22Rv1 (cell line): ENCODE measurements around the gene PDCD7.
"Not testable (repeated sequence)": the region's sequence is repeated elsewhere in the genome, so short reads cannot be mapped to it uniquely, and the experiment has no call there.

Source experiments
- H3K27ac ChIP-seq: fragments of 450-650 bp; 2 replicates; pipeline ENCODE4 v1.5.1; 2017
- CTCF ChIP-seq: fragments of 450-650 bp; IDR thresholded peaks from 2 replicates; pipeline ENCODE4 v1.5.1; 2017; ENCODE audit warnings: mild to moderate bottlenecking
- ZFX ChIP-seq: fragments of 450-650 bp; IDR thresholded peaks from 2 replicates; pipeline ENCODE4 v1.6.1; 2017; ENCODE audit warnings: antibody characterized with exemption, borderline replicate concordance

Gene PDCD7

GRCh38 chr15:65147902-65148301, 14.3 kb upstream of the PDCD7 start:
- no peak overlapping the region for H3K27ac ChIP-seq
- TF ChIP-seq CTCF (no peak), ZFX (no peak)

GRCh38 chr15:65146438-65146837, 12.8 kb upstream of the PDCD7 start:
- H3K27ac ChIP-seq, result no peak overlapping the region
- no peak for TF ChIP-seq CTCF
- TF ChIP-seq ZFX, result no peak

GRCh38 chr15:65138631-65139030, 5.0 kb upstream of the PDCD7 start:
- H3K27ac ChIP-seq, result not testable (repeated sequence)

GRCh38 chr15:65137893-65138292, 4.3 kb upstream of the PDCD7 start:
- not testable (repeated sequence) for H3K27ac ChIP-seq

- H3K27ac ChIP-seq, result not testable (repeated sequence)
Measured at GRCh38 chr15:65137089-65137488, 3.5 kb upstream of the PDCD7 start.

GRCh38 chr15:65134538-65134937, 930 bp upstream of the PDCD7 start:
- TF ChIP-seq ZFX, result no peak
- no peak for TF ChIP-seq CTCF
- no peak overlapping the region for H3K27ac ChIP-seq

- peak overlapping the region; percentile 87 for H3K27ac ChIP-seq
- TF ChIP-seq ZFX, result peak; percentile 93
- TF ChIP-seq CTCF, result no peak
Measured at GRCh38 chr15:65132878-65133547, 595 bp downstream of the PDCD7 start.

- H3K27ac ChIP-seq, result no peak overlapping the region
- TF ChIP-seq ZFX (no peak), CTCF (no peak)
Measured at GRCh38 chr15:65130941-65131340, 2.7 kb downstream of the PDCD7 start.

- H3K27ac ChIP-seq, result no peak overlapping the region
- TF ChIP-seq CTCF (no peak), ZFX (no peak)
Measured at GRCh38 chr15:65115542-65115941, 18.1 kb downstream of the PDCD7 start.
